Measurements from ENCODE around the gene DRAXIN.

DRAXIN gene

DNA sequence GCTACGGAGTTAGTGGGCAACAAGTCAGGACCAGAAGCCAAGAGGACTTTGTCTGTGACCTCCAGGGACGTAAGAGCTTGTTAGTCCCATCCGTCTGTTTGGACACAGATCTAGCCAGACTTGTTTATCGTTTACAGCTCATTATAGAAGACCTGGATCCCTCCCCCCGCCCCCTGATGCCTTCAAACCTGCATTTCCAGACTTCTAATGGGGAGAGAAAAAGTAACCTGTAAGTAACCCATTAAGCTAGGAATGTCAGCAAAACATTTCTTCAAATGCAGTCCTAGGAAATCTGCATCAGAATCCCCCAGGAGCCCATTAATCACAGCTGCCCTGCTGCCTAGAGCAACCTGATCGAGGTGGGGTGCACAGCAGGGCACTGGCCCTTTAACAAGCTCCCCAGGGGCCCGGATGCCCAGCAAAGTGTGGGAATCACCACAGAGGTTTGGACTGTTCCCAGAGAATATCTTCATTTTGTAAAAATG is 9.2 kb upstream of the DRAXIN start:
- no peak for TF ChIP-seq Cebpa-rat (IDR thresholded peaks at IDR 0.05)
- Histone ChIP-seq H3K9ac (peak overlapping the region; percentile 83), H3K36me3 (peaks cover 30% of the 10 kb centered on the region), H3K4me3 (peak overlapping the region; percentile 97), H3K4me2 (peak overlapping the region; percentile 96), H3K27ac (peak overlapping the region; percentile 91), H4K20me1 (peaks cover 49% of the 10 kb centered on the region), H3K27me3 (no peaks in the 10 kb centered on the region), H3K4me1 (peaks cover 88% of the 10 kb centered on the region), H3K9me3 (no peaks in the 10 kb centered on the region)

DNA sequence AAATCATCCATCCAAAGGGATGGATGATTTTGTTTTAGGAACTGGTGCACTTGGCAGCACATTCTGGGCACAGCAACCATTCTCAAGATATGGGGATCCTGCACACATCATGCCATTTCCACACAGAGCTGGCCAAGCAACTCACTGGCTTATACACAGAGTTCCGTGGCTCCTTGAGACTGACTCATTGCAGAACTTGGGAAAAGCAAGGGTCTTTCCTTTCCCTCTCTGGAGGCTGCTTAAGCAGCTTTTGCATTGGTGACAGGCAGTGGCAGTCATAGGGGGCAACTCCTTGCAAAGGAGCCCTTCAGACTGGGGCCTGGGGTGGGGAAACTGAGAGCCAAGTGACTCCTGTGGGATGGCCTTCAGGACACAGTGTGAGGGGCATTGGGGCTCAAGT is 8.7 kb upstream of the DRAXIN start:
- H4K20me1 ChIP-seq: peaks cover 44% of the 10 kb centered on the region
- no peak for TF ChIP-seq Cebpa-rat (IDR thresholded peaks at IDR 0.05)
- peaks cover 26% of the 10 kb centered on the region for H3K36me3 ChIP-seq
- no peaks in the 10 kb centered on the region for H3K27me3 ChIP-seq
- H3K9me3 ChIP-seq: no peaks in the 10 kb centered on the region
- peak overlapping the region; percentile 97 for H3K4me3 ChIP-seq
- H3K27ac ChIP-seq: peak overlapping the region; percentile 91
- H3K4me1 ChIP-seq: peaks cover 88% of the 10 kb centered on the region
- H3K9ac ChIP-seq: peak overlapping the region; percentile 83
- H3K4me2 ChIP-seq: peak overlapping the region; percentile 96

DNA sequence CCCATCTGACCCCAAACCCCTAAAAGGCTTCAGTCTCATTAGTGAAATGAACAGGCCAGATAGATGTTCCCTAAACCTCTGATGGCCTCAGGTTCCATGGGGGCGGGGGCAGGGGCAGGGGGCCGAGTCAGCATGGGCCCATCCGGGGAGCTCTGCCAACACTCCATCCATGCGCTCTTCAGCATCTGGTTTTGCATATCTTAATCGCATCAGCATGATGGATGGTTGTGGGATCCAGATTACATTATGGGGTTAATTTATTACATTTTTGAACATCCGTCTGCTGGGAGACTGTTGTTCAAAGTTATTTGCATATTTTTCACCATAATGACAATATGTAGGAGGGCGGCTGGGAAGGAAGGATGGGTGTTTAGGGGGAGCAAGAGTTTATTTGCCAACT is 7.4 kb upstream of the DRAXIN start:
- H3K27ac ChIP-seq: peak overlapping the region; percentile 91
- H3K4me2 ChIP-seq: peak overlapping the region; percentile 96
- H3K27me3 ChIP-seq: no peaks in the 10 kb centered on the region
- H3K9ac ChIP-seq: peak overlapping the region; percentile 69
- H4K20me1 ChIP-seq: peaks cover 31% of the 10 kb centered on the region
- H3K36me3 ChIP-seq: peaks cover 15% of the 10 kb centered on the region
- TF ChIP-seq Cebpa-rat (IDR thresholded peaks at IDR 0.05): no peak
- H3K4me3 ChIP-seq: peak overlapping the region; percentile 35
- H3K4me1 ChIP-seq: peaks cover 88% of the 10 kb centered on the region
- H3K9me3 ChIP-seq: no peaks in the 10 kb centered on the region

DNA sequence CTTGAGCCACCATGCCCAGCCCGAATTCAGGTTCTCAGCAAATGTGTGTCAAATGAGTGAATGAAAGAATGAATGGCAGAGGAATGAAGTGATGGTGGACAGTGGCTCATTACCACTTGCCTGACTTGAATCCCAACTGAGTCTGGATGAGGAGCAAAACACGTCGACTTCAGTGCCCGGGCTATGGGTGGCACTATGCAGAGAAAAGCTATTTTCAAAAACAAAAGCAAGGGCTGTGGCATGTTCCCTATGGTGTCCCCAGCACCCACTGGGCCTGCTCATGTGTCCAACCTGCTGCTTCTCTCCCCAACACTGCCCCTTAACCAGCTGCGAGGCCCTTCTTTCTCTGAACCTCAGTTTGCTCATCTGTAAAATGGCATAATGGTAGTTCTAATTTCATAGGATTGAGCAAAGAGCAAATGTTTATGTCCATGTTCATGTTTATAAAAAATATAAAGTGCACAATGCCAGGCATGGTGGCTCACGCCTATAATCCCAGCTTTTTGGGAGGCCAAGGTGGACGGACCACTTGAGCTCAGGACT is 6.2 kb upstream of the DRAXIN start:
- H3K4me1 ChIP-seq: peaks cover 88% of the 10 kb centered on the region
- peak overlapping the region; percentile 96 for H3K4me2 ChIP-seq
- TF ChIP-seq Cebpa-rat (IDR thresholded peaks at IDR 0.05): no peak
- peak overlapping the region; percentile 72 for H3K27ac ChIP-seq
- peaks cover 19% of the 10 kb centered on the region for H4K20me1 ChIP-seq
- H3K9ac ChIP-seq: peak overlapping the region; percentile 69
- no peaks in the 10 kb centered on the region for H3K27me3 ChIP-seq
- H3K36me3 ChIP-seq: peaks cover 15% of the 10 kb centered on the region
- H3K9me3 ChIP-seq: no peaks in the 10 kb centered on the region
- H3K4me3 ChIP-seq: no peak overlapping the region; the same call in 1 of the 2 replicates

DNA sequence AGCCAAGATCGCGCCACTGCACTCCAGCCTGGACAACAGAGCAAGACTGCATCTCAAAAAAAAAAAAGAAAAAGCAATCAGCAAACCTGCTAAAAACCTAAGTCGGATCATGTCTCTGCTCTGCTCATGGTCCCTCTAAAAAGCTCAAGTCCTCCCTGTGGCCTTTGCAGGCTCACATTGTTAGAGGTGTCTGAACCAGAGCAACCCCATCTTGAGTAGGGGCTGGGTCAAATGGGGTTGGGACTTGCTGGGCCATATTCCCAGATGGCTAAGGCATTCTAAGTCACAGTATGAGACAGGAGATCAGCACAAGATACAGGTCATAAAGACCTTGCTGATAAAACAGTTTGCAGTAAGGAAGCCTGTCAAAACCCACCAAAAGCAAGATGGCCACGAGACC is 3.0 kb upstream of the DRAXIN start:
- H3K27ac ChIP-seq: peak overlapping the region; percentile 100
- no peaks in the 10 kb centered on the region for H3K27me3 ChIP-seq
- peak overlapping the region; percentile 94; the same call in 1 of the 2 replicates for H3K4me3 ChIP-seq
- H3K36me3 ChIP-seq: peaks cover 15% of the 10 kb centered on the region
- peaks cover 82% of the 10 kb centered on the region for H3K4me1 ChIP-seq
- peak overlapping the region; percentile 95 for H3K4me2 ChIP-seq
- peaks cover 30% of the 10 kb centered on the region for H4K20me1 ChIP-seq
- no peaks in the 10 kb centered on the region for H3K9me3 ChIP-seq
- peak overlapping the region; percentile 100 for H3K9ac ChIP-seq
- TF ChIP-seq Cebpa-rat (IDR thresholded peaks at IDR 0.05): no peak

DNA sequence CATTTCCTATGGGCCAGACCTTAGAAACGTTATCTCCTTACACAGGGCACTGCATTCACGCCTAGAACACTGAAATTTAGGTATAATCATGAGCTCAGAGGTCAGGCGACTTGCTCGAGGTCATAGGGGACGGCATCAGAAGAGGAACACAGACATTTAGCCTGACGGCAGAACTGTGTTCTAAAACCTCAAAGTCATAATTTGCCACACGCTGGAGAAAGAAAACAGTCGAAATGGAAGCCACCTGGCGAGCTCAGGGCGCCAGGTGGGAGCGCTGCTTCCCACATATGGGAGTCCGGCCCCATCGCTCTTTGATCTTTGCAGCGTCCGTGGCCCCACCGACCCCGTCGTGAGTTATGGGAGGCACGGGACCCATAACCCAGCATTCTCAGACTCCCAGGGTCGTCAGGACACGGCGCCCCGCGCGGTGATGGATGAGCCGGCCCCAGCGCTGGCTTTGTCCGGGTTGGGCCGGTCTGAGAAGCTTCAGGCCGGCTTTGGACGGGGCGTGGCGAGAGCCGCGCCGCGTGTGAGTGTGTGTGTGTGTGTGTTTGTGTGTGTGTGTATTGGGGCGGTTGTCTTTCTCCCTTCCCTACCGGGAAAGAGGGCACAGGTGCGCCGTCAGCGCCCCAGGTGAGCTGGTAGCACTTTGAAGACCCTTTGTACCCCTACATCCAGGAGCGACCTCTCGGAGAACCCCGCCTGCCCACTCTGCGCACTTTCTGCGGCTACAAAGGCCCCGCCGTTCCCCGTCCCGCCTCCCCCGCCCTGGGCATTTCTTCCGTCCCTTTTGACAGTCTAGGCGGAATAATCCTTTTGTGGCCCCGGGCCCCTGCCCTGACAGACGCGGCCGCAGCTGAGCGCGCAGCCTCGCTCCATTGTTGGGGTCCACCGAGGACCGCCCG is 861 bp upstream of the DRAXIN start:
- Histone ChIP-seq H3K4me1 (peaks cover 82% of the 10 kb centered on the region), H3K9ac (peak overlapping the region; percentile 100), H3K4me3 (peak overlapping the region; percentile 94), H3K27ac (peak overlapping the region; percentile 100), H4K20me1 (peaks cover 37% of the 10 kb centered on the region), H3K36me3 (peaks cover 19% of the 10 kb centered on the region), H3K4me2 (peak overlapping the region; percentile 95), H3K9me3 (no peaks in the 10 kb centered on the region), H3K27me3 (no peaks in the 10 kb centered on the region)
- TF ChIP-seq Cebpa-rat (IDR thresholded peaks at IDR 0.05): no peak

DNA sequence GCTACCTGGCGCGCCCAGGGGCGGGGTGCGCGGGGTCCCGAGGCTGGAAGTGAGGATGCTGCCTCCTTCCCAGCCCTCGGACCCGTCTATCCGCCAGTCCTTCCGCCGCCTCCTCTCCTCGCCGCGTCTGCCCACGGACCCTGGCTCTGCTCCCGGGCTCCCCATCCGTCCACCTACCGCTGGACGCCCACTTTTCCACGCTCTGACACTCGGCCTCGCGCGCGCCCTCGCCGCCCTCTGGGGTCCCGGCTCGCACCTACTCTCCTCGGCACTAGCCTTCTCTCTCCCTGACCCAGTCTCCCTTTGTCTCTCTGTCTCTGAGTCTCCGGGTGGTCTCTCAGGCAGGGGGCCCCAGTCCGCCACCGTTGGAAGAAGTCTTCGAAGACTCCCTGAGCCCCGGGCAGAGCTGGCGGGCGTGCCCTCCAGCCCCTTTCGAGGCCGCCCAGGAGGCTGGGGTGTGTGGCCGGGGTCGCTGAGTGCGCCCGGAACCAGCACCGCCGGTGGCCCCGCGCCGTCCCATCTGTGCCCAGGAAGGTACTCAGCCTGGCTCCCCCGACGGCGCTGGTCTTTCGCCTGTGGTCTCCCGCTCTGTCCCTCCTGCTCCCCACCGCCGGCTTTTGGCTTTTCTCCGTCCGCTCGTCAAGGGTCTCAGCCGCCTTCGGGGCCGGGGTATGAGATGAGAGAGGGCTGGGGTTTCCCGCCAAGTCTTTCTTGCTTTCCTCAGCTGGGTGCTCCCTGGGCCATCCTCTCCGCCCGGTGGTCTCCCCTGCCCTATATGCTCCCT is 610 bp downstream of the DRAXIN start:
- no peaks in the 10 kb centered on the region for H3K27me3 ChIP-seq
- H3K4me2 ChIP-seq: peak overlapping the region; percentile 92
- H4K20me1 ChIP-seq: peaks cover 51% of the 10 kb centered on the region
- H3K27ac ChIP-seq: peak overlapping the region; percentile 88
- no peaks in the 10 kb centered on the region for H3K9me3 ChIP-seq
- peak overlapping the region; percentile 94 for H3K4me3 ChIP-seq
- peak overlapping the region; percentile 100 for H3K9ac ChIP-seq
- no peak for TF ChIP-seq Cebpa-rat (IDR thresholded peaks at IDR 0.05)
- peaks cover 82% of the 10 kb centered on the region for H3K4me1 ChIP-seq
- H3K36me3 ChIP-seq: peaks cover 21% of the 10 kb centered on the region

DNA sequence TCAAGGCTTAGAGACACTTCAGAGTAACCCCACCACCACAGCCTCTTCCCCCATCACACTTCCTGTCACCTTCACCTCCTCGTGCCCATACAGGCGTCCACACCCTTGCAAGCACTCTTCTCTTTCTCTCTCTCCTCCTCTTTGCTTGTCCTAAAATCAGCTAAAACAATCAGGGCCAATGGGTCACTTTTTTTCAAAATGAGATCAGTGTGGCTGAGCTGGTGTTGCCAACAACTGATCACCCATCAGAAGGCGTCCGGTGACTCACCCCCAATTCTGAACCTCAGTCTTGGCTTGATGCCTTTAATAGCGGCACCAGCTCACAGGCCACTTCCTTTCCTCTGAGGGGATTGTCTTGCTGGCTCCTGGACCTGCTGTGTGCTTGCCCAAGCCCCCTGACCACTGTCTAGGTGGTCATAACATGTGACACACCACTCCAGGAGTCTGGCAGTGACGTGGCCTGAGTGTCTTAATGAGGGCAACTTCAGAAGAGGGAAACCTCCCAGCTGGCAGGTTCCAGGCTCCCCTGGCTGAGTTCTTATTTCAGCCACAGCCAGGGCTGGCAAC is 1.6 kb downstream of the DRAXIN start:
- Histone ChIP-seq H4K20me1 (peaks cover 61% of the 10 kb centered on the region), H3K36me3 (peaks cover 21% of the 10 kb centered on the region), H3K9me3 (no peaks in the 10 kb centered on the region), H3K27ac (peak overlapping the region; percentile 88; the same call in 1 of the 2 replicates), H3K4me2 (peak overlapping the region; percentile 92), H3K9ac (peak overlapping the region; percentile 100), H3K4me3 (peak overlapping the region; percentile 94), H3K27me3 (no peaks in the 10 kb centered on the region), H3K4me1 (peaks cover 82% of the 10 kb centered on the region)
- no peak for TF ChIP-seq Cebpa-rat (IDR thresholded peaks at IDR 0.05)

DNA sequence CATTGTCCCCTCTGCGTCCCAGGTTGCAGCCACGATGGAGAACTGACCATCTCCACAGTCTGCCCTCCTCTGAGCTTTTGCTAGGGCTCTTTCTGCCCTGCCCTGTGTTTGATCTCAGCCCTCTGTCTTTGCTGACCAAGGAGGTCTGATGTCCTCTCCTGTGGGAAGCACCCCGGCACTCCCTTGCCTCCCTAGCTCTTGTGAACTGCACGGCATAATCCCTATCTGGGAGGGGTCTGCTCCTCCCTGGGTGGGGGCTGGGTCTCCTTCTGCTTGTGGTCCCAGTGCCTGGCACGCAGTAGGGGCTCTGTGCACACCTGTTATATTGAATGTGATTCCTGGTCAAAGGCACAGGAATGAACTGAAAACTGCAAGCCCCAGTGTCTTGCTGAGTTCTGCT is 2.4 kb downstream of the DRAXIN start:
- H3K4me2 ChIP-seq: peak overlapping the region; percentile 92
- peaks cover 69% of the 10 kb centered on the region for H4K20me1 ChIP-seq
- no peaks in the 10 kb centered on the region for H3K9me3 ChIP-seq
- H3K27ac ChIP-seq: no peak overlapping the region; the same call in 1 of the 2 replicates
- peaks cover 21% of the 10 kb centered on the region for H3K36me3 ChIP-seq
- H3K4me1 ChIP-seq: peaks cover 82% of the 10 kb centered on the region
- H3K27me3 ChIP-seq: no peaks in the 10 kb centered on the region
- peak overlapping the region; percentile 100; the same call in 1 of the 2 replicates for H3K9ac ChIP-seq
- H3K4me3 ChIP-seq: no peak overlapping the region
- TF ChIP-seq Cebpa-rat (IDR thresholded peaks at IDR 0.05): no peak

Measured in BLaER1 (cell line).